Ammon's horn (tissue), 1 donor: Measurements from ENCODE around the gene SLC34A3.
A peak's percentile ranks its signal among the peaks of the same experiment; 100 is the strongest.

Experiments
- DNase-seq: peaks from one replicate; pipeline ENCODE4 v3.0.0-alpha.2; 2016; ENCODE audit warnings: low spot score

The SLC34A3 gene

DNA sequence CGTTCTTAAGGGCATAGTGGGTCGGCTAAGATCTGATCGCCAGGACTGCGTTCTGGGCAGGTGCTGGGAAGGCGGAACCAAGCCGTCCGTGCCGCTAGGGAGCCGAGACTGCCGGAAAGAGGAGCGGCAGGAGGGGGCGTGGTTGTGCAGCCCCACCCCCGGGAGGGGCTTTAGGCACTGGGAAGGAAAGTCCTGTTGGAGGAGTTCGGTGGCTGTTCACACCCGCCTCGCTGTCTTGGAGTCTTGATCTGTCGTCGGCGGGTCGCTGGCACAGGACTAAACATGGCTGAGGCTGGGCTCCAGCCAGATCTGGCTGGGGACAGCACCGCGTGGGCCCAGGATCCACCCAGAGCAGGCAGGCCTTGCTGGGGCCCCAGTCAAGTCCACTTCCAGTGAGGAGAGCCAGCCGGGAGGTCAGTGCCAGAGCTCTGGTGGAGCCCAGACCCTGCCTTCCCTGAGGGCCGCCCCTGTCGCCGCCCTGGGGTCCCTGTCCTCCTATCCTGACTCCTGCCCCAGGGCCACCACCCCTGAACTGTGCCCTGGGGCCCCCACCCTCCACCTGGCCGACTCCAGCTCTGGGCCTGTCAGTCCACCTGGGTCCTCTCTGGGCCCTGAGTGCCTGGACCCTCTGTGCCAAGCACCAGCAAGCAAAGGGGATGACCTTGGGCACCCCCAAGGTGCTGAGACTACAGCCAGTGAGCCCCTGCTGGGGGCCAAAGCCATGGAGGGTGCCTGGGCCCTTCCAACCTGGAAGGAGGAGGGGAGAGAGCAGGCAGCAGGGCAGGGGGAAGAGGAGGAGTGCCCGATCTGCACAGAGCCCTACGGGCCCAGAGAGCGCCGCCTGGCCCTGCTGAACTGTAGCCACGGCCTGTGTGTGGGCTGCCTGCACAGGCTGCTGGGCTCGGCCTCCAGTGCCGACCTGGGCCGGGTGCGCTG lies 13.2 kb upstream of the SLC34A3 start:
- DNase-seq: no peak

DNA sequence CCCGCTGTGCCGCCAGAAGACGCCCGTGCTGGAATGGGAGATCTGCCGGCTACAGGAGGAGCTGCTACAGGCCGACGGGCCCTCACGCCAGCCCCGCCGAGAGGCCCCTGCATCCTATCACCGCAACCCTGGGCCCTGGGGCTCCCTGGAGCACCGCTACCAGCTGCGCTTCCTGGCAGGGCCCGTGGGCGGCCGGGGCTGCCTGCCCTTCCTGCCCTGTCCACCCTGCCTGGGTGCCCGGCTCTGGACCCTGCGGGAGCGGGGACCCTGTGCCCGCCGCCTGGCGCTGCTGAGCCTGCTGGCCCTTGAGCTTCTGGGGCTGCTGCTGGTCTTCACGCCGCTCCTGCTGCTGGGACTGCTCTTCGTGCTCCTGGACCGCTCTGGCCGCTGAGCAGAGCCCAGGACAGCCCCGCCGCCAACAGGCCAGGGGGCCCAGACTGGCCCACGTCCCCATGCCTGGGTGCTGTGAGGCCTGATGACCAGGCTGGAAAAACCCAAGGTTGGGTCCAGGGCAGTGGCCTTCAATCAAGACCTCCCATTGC lies 12.4 kb upstream of the SLC34A3 start:
- DNase-seq: no peak

DNA sequence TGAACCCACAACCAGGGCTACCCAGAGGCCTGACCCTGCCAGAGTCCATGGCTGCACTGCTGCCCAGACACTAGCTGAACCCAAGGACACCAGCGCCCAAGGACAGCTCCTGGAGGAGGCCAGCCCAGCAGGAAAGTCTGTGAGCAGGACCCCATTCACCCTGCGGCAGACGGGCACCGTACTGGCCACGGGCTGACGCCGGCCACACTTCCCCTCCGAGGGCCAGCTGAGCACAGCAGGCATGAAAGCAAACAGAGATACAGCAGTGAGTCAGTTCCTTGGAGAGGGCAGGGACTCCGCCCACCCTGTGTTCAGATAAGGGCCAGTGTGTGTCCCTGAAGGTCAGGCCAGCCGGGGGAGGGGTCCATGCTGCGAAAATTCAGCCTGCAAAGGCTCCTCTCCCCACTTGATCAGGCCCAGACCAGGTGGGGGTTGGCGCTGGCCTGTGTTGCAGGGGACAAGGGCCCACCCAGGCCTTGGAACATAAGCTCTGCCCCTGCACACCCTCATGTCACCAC lies 11.9 kb upstream of the SLC34A3 start:
- DNase-seq: no peak

DNA sequence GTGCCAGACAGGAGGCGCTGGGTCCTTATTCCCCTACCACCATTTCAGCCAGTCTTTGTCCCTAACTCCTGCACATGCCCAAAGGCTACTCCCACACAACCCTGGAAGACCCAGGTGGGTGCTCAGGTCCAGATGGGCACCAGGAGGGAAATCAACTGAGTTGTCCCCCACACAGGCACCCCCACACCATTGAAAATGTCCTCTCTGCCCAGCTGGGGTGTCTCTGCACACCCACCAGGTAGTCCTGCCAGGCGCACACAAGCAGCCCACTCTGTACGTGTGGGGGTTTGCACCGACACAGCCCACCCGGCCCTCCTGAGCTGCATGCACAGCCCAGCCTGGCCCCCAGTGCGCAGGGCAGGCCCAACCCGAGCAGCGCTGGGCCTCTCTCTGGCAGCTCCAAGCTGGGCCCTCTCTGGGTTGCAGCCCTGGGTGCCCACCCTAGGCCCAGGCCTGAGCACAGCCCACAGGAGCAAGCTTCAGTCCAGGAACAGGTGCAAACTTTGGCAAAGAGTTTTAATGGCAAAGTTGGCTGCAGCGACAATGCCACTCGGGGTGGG lies 10.9 kb upstream of the SLC34A3 start:
- DNase-seq: no peak

DNA sequence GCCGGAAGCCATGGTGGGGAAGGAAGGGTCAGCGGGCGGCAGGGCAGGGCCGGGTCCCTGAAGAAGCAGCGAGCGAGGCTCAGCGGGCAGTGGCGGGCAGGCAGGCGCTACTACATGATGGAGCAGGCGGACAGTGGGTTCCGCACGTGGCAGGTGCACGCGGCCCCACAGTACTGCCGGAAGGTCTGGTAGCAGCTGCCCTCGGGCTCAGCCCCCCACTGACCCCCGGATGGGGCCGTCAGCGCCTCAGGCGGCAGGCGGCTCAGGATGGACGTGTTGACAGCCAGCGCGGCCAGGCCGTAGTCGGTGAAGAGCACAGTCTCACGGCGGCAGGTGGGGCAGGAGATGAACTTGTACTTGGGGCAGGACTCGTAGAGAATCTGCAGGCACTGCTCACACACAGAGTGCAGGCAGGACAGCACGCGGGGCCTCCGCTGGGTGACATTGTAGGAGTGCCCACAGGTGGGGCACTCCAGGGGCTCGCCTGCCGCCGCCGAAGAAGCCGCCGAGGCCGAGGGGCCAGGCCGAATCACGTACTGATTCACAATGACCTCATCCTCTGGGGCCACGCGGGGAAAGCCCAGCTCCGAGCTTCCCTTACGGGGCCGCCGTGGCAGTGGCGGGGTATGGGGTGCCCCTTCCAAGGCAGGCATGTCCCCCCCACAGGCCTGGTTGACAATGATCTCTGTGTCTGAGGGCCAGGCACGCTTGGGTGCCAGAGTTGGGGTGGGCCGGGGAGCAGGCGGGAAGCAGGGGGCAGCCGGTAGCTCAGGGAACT lies 10.2 kb upstream of the SLC34A3 start:
- DNase-seq: no peak

DNA sequence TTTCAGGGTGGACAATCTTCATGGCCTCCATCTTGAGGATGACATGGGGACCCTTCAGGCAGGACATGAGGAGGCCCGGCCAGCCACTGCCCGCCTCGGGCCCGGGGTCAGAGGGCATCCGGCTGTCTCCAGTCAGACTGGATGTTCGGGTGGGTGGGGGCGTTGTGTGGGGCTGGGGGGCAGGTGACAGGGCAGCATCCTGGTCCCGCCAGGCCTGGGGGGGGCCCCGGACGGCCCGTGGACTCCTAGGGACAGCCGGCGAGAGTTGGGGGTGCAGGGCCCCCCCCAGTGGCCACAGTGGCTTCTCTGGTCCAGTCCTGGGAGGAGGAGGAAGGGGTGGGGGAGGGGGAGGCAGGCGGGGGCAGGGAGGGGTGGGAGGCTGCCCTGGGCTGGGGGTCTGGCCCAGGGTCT lies 9.6 kb upstream of the SLC34A3 start:
- DNase-seq: no peak

DNA sequence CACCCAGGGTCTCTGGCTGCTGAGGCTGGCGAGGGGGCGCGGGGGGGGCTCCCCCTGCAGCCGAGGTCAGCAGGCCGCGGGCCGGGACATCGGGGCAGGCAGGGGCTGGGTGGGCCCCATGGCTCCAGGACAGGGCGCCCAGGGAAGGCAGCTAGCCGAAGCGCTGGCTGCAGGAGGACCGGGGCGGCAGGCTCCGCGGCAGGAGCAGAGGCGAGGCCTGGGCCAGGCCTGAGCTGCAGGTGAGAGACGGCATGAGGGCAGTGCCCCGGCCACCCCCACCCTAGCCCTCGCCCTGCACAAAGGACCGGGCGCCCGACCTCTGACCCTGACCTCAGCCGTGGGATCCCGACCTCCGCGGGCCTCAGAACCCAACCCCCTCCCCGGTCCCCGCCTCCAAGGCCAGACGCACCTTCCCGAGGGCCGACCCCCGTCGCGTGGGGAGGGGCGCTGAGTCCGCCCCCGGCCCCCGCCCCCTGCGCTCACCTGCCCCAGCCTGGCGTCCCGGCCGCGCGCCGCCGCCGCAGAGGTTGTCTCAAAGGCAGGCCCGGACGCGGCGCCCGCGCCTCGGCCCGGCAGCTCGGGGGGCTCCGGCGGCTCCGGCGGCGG lies 9.1 kb upstream of the SLC34A3 start:
- no peak for DNase-seq

DNA sequence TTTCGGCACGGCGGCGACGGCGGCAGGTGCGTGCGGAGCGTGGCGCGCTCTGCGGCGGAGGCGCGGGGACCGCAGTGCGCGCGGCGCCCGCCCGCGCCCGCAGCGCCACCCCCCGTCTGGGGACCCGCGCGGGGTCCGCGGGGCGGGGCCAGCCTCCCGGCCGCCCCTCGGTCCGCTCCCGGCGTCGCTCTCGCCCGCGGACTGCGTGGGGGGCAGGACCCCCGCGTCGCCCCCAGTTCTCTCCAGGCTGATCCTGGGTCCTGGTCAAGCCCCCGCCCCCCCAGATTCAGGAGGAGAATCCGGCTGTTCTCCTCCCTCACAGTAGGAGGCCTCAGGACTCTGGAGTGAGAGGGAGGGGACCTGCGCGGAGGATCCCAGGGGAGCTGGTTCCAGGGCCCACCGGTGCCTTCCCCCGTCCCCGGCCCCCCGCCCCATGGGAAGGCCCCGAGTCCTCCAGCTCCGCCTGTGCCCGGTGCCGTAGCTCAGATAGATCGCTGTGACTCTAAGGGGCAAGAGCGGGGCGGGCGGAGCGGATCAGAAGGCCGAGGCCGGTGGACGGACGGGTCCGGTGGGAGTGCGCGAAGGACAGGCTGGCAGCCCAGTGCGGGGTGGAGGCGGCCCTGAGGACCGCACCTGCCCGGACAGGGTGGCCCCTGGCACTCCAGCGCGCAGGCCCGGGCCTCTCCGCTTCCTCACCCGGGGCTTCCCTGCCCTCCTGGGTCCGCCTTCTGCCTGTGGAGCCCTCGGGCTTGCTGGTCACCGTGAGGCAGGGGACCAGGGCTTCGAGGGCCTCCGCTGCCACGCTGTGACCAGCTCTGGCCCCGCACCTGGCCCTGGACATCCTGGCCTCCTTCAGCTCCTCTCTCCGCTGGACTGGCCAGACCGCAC lies 8.3 kb upstream of the SLC34A3 start, which contains the start of gene RNF208:
TSS of gene RNF208 (minus strand) at position 51 of the 888 bp plus-strand sequence. CDS start 1,028 bp downstream, outside the sequence.
- DNase-seq: no peak

DNA sequence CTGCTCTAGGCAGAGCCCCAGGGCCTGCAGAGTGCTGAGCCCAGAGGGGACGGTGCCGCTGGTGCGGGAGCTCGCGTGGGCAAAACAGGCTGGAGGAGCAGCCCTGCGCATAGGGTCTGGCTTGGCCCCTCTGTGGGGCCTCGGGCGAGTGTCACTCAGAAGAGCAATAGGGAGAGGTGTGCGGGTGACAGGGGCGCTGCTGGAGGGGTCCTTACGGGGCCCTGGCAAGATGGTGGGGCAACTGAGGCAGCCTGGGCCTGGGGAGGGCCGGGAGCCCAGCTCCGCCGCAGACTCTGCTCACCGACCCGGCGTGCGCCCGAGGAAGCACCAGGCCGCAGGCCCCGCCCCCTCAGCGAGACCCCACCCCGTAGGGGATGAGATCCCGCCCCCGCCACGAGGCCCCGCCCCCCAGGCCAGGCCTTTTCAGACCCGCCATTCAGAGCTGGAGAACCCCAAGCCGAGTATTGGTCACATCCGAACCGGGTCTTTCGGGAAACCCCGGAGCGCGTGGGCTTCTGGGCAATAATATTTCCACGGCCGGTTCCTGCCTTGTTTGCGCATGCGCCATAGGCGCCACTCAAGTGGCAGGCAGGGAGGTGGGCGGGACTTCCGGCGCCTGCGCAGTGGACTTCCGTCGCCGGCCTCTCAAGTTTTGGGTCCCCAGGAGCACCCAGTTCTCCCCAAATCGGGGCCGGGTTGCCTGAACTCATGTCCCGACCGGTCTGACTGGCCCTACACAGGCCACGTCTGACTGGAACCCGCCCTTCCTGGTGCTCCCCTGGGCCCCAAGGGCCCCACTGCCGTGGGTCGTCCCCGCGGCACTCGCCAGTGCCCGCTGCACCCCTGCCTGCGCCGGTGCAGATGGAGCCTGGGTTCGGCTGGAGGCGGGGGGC lies 7.4 kb upstream of the SLC34A3 start:
- peak; percentile 93 for DNase-seq

DNA sequence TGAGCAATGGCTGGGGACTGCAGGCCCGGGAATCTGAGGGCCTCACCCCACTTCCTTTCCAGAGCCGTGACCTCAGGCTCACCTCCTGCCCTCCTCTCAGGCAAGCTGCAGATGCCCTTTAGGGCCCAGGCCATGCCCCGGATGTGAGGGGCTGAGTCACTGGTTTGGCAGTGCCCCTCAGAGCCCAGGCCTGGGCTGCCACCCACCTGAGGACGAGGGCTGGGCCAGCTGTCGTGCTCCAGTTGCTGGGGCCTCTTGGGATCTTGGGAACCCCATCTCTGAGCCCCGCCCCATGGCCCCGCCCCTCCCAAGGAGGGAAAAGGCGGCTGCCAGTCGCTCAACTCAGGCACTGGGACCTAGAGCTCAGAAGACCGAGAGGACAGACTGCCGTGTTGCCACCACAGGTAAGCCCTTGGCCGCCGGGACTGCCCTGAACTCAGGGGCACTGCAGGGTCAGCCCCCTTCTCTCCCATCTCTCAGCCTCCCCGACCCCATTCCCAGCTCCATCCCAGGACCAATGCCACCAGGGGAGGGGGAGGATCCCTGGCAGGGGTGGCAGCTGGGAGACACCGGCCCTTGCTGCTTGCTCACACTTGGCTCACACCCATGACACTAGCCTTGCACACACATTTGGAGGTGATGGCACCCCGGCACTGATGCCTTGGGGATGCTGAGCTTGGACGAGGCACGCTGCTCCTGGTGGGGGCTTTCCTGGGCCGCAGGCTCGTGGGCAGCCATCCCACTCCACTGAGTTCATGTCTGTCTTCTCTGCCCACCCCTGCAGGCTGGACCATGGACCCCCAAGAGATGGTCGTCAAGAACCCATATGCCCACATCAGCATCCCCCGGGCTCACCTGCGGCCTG lies 5.6 kb upstream of the SLC34A3 start, which contains the start of gene CYSRT1:
TSS of gene CYSRT1 (plus strand) at position 345 of the 865 bp plus-strand sequence. CDS start at position 793, 448 bp downstream.
- no peak for DNase-seq

DNA sequence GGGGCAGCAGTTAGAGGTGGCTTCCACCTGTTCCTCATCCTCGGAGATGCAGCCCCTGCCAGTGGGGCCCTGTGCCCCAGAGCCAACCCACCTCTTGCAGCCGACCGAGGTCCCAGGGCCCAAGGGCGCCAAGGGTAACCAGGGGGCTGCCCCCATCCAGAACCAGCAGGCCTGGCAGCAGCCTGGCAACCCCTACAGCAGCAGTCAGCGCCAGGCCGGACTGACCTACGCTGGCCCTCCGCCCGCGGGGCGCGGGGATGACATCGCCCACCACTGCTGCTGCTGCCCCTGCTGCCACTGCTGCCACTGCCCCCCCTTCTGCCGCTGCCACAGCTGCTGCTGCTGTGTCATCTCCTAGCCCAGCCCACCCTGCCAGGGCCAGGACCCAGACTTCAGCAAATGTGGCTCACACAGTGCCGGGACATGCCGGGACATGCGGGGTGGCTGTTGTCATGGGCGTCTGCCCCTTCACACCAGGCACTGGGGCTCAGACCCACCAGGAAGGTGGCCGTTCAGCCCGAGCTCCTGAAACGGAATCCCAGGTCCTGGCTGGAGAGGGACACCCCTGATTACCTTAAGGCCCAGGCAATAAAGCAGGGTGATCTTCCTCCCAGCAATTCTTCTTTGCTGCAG lies 4.9 kb upstream of the SLC34A3 start:
- no peak for DNase-seq

DNA sequence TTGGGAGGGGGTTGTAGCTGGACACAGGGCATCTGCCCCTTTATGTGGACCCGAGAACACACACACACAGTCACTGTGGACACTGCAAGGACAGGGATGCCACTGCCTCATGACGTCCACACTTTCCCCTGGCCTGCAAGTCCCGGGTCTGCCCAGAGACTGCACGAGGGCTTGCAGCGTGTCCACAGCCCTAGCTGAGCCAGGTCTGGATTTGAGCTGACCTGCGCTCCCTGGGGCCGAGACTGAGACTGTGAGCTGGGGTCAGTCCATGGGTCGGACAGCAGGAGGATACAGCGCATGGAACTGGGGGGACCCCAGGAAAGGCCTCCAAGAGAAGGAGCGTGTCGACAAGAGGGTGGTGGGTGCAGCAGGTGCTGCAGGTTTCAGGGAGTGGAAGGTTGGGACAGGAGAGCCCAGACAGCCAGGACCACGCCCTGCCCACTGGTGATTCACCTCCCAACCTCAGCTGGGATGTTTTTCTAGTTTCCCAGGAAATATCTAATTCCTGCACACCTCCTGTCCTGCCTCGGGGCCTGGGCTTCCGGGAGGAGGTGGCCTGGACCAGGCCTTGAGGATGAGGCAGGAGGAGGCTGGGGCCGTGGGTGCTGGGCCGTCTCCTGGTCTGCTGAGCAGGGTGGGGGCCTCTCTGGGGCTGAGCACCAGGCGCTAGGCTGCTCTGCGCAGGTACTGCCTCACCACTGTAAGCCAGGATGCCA lies 4.2 kb upstream of the SLC34A3 start:
- no peak for DNase-seq

DNA sequence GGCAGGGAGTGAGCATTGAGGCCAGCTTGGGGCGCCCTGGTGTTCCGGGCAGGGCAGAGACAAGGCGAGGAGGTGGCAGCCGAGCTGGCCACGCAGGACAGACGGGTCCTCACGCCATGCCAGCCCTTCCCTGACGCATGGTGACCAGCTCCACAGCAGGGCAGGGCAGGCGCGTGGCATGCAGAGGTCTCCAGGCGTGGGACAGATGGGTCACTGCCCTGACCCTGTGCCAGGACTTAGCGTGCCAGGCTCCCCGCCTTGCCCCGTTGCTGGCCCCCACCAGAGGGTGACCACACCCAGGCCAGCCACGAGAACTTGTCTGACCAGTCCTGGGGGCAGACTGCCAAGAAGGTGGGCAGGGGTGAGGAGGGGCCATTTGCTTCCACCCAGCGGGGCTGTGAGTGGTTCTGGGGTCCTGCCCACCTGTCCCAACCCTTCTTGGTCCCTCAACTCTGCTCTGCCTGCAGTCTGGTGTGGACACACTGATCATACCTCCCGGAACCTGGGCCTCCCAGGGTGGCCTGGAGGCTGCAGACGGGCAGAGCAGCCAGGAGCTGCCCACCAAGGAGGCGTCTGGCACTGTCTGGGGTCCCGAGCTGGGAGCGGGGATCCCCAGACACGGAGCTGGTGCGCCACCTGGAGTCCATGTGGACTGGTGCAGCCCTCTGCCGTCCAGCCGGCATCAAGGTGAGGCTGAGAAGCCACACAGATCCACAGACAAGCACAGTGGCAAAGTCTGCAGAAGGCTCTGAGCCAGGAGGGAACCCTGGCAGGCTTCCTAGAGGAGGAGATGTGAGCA lies 3.4 kb upstream of the SLC34A3 start, which contains the start of gene RNF224:
TSS of gene RNF224 (plus strand) at position 449 of the 799 bp plus-strand sequence. CDS start 834 bp downstream, outside the sequence.
- DNase-seq: peak; percentile 73

DNA sequence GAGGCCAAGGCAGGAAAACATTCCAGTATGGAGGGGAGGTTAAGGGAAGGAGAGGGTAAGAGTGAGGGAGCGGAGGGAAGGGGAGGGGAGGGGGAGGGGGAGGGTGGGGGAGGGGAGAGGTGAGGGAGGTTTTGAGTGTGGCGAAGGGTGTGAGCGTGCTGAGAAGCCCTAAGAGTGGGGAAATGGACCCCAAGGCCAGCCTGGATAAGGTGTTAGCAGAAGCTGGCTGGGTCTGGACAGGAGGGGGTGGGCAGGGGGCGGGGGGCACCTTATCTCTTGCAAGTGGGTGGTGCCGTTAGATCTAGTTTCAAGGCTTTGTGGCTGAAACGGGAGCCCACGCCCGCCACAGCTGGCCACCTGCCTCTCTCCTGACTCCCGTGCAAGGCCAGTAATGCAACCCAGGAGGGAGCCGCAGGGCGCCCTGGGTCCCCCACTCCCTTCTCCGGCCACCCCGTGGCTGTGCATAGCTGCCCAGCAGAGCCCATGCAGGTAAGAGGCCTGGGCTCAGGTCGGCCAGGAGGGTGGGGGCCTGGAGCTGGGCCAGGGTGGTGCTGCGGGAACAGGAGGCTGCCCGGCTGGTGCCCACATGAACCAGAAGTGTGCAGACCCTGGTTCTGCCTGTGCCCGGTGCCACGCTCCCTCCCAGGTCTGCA lies 2.7 kb upstream of the SLC34A3 start:
- no peak for DNase-seq

DNA sequence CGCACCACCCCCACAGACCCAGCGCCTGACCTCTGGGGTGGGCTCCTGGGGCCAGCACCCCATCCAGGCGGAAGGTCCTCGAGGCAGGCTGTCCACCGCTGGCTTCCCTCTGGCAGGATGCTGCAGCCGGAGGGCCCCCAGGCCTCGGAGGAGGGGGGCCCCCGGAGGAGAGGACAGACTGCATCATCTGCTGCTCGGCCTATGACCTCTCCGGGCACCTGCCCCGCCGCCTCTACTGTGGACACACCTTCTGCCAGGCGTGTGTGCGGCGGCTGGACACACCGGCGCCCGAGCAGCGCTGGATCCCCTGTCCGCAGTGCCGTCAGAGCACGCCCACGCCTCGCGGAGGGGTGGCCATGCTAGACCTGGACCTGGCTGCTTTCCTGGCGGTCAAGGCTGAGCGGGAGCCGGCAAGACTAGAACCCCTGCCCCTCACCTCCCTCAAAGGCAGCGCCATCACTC lies 2.2 kb upstream of the SLC34A3 start:
- DNase-seq: no peak
